Measurements from ENCODE around the gene TLR1.

TLR1 gene

GRCh38 chr4:38751341-38752010 is 53.1 kb downstream of the TLR1 start:
- TF ChIP-seq CTCF (IDR thresholded peaks at IDR 0.05; ENCODE audit: borderline replicate concordance, insufficient read depth, low read depth, low read length): no peak
- H3K4me3 ChIP-seq (ENCODE audit: low read depth, low read length): no peak overlapping the region

- H3K4me3 ChIP-seq (ENCODE audit: low read depth, low read length): no peak overlapping the region
- TF ChIP-seq CTCF (IDR thresholded peaks at IDR 0.05; ENCODE audit: borderline replicate concordance, insufficient read depth, low read depth, low read length): no peak
Observed at GRCh38 chr4:38749336-38749735, 55.3 kb downstream of the TLR1 start.

- TF ChIP-seq CTCF (IDR thresholded peaks at IDR 0.05; ENCODE audit: borderline replicate concordance, insufficient read depth, low read depth, low read length): no peak
- H3K4me3 ChIP-seq (ENCODE audit: low read depth, low read length): no peak overlapping the region
Observed at GRCh38 chr4:38747629-38748028, 57.0 kb downstream of the TLR1 start.
